OCI-LY3 (cell line): ENCODE data around the gene TOB1.

ENCODE experiments used
- H2AFZ ChIP-seq: fragments of 200-600, 300-600 bp; shearing (Covaris generic); 2 replicates; pipeline ENCODE4 v1.6.0; 2014; ENCODE audit warnings: antibody characterized with exemption, low read depth, low read length
- H3K27ac ChIP-seq: fragments of 200-600, 300-600 bp; sonication (generic); 2 replicates; pipeline ENCODE4 v1.5.1; 2014; ENCODE audit warnings: mild to moderate bottlenecking, low read length, moderate library complexity, mixed read lengths
- H3K27me3 ChIP-seq: fragments of 200-600, 300-600 bp; sonication (generic); 2 replicates; pipeline ENCODE4 v1.6.1; 2014; ENCODE audit warnings: low read depth, low read length, mixed read lengths
- H3K36me3 ChIP-seq: fragments of 200-600, 300-600 bp; sonication (generic); replicated peaks from 2 replicates; pipeline ENCODE3; 2014; ENCODE audit warnings: low read depth, low read length, mixed read lengths
- H3K4me1 ChIP-seq: fragments of 300-600, 200-600 bp; sonication (generic); 2 replicates; pipeline ENCODE4 v1.6.1; 2014; ENCODE audit warnings: low read length, mixed read lengths
- H3K4me2 ChIP-seq: fragments of 200-600, 300-600 bp; sonication (generic); 2 replicates; pipeline ENCODE4 v1.6.1; 2014; ENCODE audit warnings: low read length, mixed read lengths
- H3K4me3 ChIP-seq: fragments of 300-600, 200-600 bp; sonication (generic); 2 replicates; pipeline ENCODE4 v1.5.1; 2014; ENCODE audit warnings: antibody characterized with exemption, mild to moderate bottlenecking, low read length, moderate library complexity
- H3K79me2 ChIP-seq: fragments of 300-600, 200-600 bp; shearing (Covaris generic); 2 replicates; pipeline ENCODE4 v1.6.1; 2014; ENCODE audit warnings: mild to moderate bottlenecking, low read length, mixed read lengths
- H3K9ac ChIP-seq: fragments of 300-600, 200-600 bp; shearing (Covaris generic); 2 replicates; pipeline ENCODE4 v1.6.0; 2014; ENCODE audit warnings: mild to moderate bottlenecking, low read length, moderate library complexity
- H3K9me3 ChIP-seq: fragments of 200-600, 300-600 bp; shearing (Covaris generic); 2 replicates; pipeline ENCODE4 v1.6.1; 2014; ENCODE audit warnings: low read length, mixed read lengths; ENCODE audit not compliant: insufficient read depth
- H4K20me1 ChIP-seq: fragments of 200-600, 300-600 bp; sonication (generic); 2 replicates; pipeline ENCODE4 v1.6.1; 2016; ENCODE audit warnings: low read length, mixed read lengths; ENCODE audit not compliant: insufficient read depth
- EZH2phosphoT487 ChIP-seq: fragments of 200-600 bp; shearing (Covaris generic); IDR thresholded peaks from 2 replicates; pipeline ENCODE4 v1.6.1; 2018; ENCODE audit warnings: antibody characterized with exemption, mixed run types, low read depth
- TF ChIP-seq, protein P1 (sequence below): fragments of 200-600, 300-600 bp; sonication (generic); IDR thresholded peaks from 2 replicates; pipeline ENCODE4 v1.5.1; 2014; ENCODE audit warnings: antibody characterized with exemption, low read length, low read depth

Gene TOB1

DNA sequence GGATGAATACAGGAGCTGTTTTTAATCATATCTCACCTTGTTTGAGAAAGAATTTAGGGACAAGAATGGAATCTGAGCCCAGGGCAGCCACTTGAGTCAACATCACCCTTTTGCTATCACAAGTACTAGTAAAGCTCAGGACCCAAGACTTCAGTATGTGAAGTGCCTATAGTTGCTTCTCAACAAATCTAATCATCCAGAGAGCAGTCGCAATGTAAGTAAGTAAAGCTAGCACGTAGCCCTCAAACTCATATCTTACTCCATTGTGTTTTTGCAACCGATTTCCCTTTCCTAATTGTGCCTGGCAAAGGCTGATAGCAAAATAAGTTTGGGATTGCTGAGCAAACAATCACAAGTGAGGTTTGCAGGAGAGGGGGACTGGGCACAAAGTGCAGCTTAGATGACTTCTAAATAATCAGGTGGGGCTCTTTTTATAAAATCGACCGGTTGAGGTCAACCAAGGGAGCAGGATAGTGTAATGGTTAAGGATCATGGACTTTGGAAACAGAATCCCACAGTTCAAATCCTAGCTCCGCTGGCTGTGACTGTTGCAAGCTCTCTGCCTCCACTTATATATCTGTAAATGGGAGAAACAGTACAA lies 13.0 kb downstream of the TOB1 start:
- Histone ChIP-seq H3K4me3 (no peak overlapping the region), H3K9ac (no peak overlapping the region), H3K4me1 (peaks cover 12% of the 10 kb centered on the region), H2AFZ (no peak overlapping the region), H3K27me3 (peaks cover 23% of the 10 kb centered on the region), H3K27ac (no peak overlapping the region), H4K20me1 (no peaks in the 10 kb centered on the region), H3K9me3 (peaks cover 8% of the 10 kb centered on the region; the same call in 1 of the 2 replicates), H3K36me3 (no peaks in the 10 kb centered on the region), H3K79me2 (no peaks in the 10 kb centered on the region), H3K4me2 (no peak overlapping the region)
- TF ChIP-seq, protein P1, sequence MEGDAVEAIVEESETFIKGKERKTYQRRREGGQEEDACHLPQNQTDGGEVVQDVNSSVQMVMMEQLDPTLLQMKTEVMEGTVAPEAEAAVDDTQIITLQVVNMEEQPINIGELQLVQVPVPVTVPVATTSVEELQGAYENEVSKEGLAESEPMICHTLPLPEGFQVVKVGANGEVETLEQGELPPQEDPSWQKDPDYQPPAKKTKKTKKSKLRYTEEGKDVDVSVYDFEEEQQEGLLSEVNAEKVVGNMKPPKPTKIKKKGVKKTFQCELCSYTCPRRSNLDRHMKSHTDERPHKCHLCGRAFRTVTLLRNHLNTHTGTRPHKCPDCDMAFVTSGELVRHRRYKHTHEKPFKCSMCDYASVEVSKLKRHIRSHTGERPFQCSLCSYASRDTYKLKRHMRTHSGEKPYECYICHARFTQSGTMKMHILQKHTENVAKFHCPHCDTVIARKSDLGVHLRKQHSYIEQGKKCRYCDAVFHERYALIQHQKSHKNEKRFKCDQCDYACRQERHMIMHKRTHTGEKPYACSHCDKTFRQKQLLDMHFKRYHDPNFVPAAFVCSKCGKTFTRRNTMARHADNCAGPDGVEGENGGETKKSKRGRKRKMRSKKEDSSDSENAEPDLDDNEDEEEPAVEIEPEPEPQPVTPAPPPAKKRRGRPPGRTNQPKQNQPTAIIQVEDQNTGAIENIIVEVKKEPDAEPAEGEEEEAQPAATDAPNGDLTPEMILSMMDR = no peak

DNA sequence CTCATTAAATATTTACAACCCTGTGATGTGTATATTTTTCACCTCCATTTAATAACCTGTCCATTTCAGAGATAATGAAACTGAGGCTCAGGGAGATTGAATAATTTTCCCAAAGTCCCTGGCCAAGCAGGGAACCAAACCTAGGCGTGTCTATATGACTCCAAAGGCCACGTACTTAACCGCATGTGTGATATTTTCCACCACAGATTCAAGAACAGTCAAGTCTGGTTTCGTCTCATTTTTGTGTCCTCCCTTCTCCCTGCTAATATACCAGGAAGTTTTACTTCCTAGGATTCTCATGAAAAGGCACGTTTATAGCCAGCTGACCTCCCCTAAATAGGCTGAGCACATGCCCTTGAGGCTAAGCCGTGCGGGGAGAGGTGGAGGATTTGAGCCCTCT lies 15.5 kb downstream of the TOB1 start:
- no peaks in the 10 kb centered on the region for H3K36me3 ChIP-seq
- H3K4me2 ChIP-seq = no peak overlapping the region
- H3K9ac ChIP-seq = no peak overlapping the region
- no peak overlapping the region for H2AFZ ChIP-seq
- H3K4me3 ChIP-seq = no peak overlapping the region
- H3K79me2 ChIP-seq = no peaks in the 10 kb centered on the region
- peaks cover 8% of the 10 kb centered on the region; the same call in 1 of the 2 replicates for H3K9me3 ChIP-seq
- peaks cover 17% of the 10 kb centered on the region for H3K27me3 ChIP-seq
- H4K20me1 ChIP-seq = no peaks in the 10 kb centered on the region
- H3K27ac ChIP-seq = no peak overlapping the region
- H3K4me1 ChIP-seq = peaks cover 12% of the 10 kb centered on the region
- TF ChIP-seq, protein P1 = no peak
- TF ChIP-seq EZH2phosphoT487 = no peak

DNA sequence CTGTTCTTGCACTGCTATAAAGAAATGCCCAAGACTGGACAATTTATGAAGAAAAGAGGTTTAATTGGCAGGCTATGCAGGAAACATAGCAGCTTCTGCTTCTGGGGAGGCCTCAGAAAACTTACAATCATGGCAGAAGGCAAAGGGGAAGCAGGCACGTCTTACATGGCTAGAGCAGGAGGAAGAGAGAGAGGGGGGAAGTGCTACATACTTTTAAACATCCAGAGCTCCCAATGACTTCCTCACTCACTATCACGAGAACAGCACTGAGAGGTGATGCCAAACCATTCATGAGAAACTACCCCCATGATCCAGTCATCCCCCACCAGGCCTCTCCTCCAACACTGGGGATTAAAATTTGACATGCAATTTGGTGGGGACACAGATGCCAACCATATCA lies 17.4 kb downstream of the TOB1 start:
- peaks cover 12% of the 10 kb centered on the region for H3K4me1 ChIP-seq
- no peak overlapping the region for H3K27ac ChIP-seq
- no peaks in the 10 kb centered on the region for H3K36me3 ChIP-seq

DNA sequence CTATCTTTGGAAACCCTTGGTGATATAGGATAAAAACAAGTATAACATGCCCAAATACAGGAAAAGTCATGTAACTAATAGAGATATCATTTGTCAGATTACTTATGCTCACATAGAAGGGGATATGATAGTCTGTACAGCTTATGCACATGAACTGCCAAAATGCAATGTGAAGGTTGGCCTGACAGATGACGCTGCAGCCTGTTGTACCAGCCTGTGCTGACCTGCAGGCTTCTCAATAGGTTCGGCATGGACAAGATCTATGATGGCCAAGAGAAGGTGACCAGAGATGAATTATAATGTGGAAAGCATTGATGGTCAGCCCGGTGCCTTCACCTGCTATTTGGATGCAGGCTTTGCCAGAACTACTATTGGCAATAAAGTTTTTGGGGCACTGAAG lies 18.1 kb downstream of the TOB1 start:
- Histone ChIP-seq H3K9me3 (peaks cover 8% of the 10 kb centered on the region; the same call in 1 of the 2 replicates), H3K27ac (no peak overlapping the region), H4K20me1 (no peaks in the 10 kb centered on the region), H3K4me1 (peaks cover 12% of the 10 kb centered on the region), H3K9ac (no peak overlapping the region), H3K79me2 (no peaks in the 10 kb centered on the region), H3K27me3 (peaks cover 4% of the 10 kb centered on the region), H3K4me2 (no peak overlapping the region), H2AFZ (no peak overlapping the region), H3K4me3 (no peak overlapping the region), H3K36me3 (no peaks in the 10 kb centered on the region)
- TF ChIP-seq, protein P1 = no peak
- no peak for TF ChIP-seq EZH2phosphoT487

More for the DNA sequence above, 17.4 kb downstream of the TOB1 start:
- Histone ChIP-seq H2AFZ (no peak overlapping the region), H3K9ac (no peak overlapping the region), H4K20me1 (no peaks in the 10 kb centered on the region), H3K9me3 (peaks cover 8% of the 10 kb centered on the region; the same call in 1 of the 2 replicates), H3K4me3 (no peak overlapping the region), H3K27me3 (peaks cover 10% of the 10 kb centered on the region), H3K79me2 (no peaks in the 10 kb centered on the region), H3K4me2 (no peak overlapping the region)
- no peak for TF ChIP-seq EZH2phosphoT487
- TF ChIP-seq, protein P1 = no peak
